MM.1S (cell line): ENCODE data around the gene MKLN1.

Source experiments
- DNase-seq: peaks from one replicate; pipeline ENCODE4 v3.0.0-alpha.2; 2015
- H2AFZ ChIP-seq: fragments of 300-600 bp; sonication (generic); 2 replicates; pipeline ENCODE4 v1.6.0; 2016; ENCODE audit warnings: antibody characterized with exemption, low read length
- H3F3A ChIP-seq: fragments of 300-600 bp; sonication (generic); 2 replicates; pipeline ENCODE4 v1.6.1; 2016; ENCODE audit warnings: mild to moderate bottlenecking, antibody characterized with exemption, low read length, moderate library complexity, mixed read lengths; ENCODE audit not compliant: insufficient read depth
- H3K27ac ChIP-seq: fragments of 300-600 bp; sonication (generic); 2 replicates; pipeline ENCODE4 v1.5.1; 2016; ENCODE audit warnings: mild to moderate bottlenecking, low read length
- H3K27me3 ChIP-seq: fragments of 300-600 bp; sonication (generic); replicated peaks from 2 replicates; pipeline ENCODE4 v1.6.0; 2016; ENCODE audit warnings: low read length; ENCODE audit not compliant: insufficient read depth
- H3K36me3 ChIP-seq: fragments of 300-600 bp; sonication (generic); replicated peaks from 2 replicates; pipeline ENCODE4 v1.6.1; 2016; ENCODE audit warnings: mild to moderate bottlenecking, low read length, mixed read lengths; ENCODE audit not compliant: insufficient read depth
- H3K4me1 ChIP-seq: fragments of 300-600 bp; sonication (generic); 2 replicates; pipeline ENCODE4 v1.6.1; 2016; ENCODE audit warnings: low read length, mixed read lengths
- H3K4me2 ChIP-seq: fragments of 300-600 bp; sonication (generic); 2 replicates; pipeline ENCODE4 v1.6.0; 2016; ENCODE audit warnings: low read depth, low read length
- H3K4me3 ChIP-seq: fragments of 300-600 bp; sonication (generic); 2 replicates; pipeline ENCODE4 v1.5.1; 2016; ENCODE audit warnings: low read length, mixed read lengths
- H3K79me2 ChIP-seq: fragments of 300-600 bp; sonication (generic); 2 replicates; pipeline ENCODE4 v1.6.1; 2016; ENCODE audit warnings: mixed run types, low read length, mixed read lengths
- H3K9ac ChIP-seq: fragments of 300-600 bp; sonication (generic); 2 replicates; pipeline ENCODE4 v1.6.1; 2016; ENCODE audit warnings: low read length, mixed read lengths
- H3K9me2 ChIP-seq: fragments of 300-600 bp; sonication (generic); replicated peaks from 2 replicates; pipeline ENCODE4 v1.6.1; 2016; ENCODE audit warnings: mild to moderate bottlenecking, low read length, mixed read lengths; ENCODE audit not compliant: insufficient read depth
- H3K9me3 ChIP-seq: fragments of 300-600 bp; sonication (generic); replicated peaks from 2 replicates; pipeline ENCODE4 v1.6.1; 2016; ENCODE audit warnings: mild to moderate bottlenecking, low read length, mixed read lengths; ENCODE audit not compliant: insufficient read depth
- H4K20me1 ChIP-seq: fragments of 300-600 bp; sonication (generic); 2 replicates; pipeline ENCODE4 v1.6.1; 2016; ENCODE audit warnings: mild to moderate bottlenecking, low read length, moderate library complexity, mixed read lengths; ENCODE audit not compliant: insufficient read depth
- CTCF ChIP-seq: fragments of 300-600 bp; sonication (generic); IDR thresholded peaks from 2 replicates; pipeline ENCODE4 v1.5.1; 2016; ENCODE audit warnings: antibody characterized with exemption, low read length, mixed read lengths
- EZH2 ChIP-seq: fragments of 300-600 bp; sonication (generic); optimal IDR thresholded peaks from 2 replicates; pipeline ENCODE3; 2017; ENCODE audit warnings: low read depth, mild to moderate bottlenecking, antibody characterized with exemption, low read length, mixed read lengths
- EZH2phosphoT487 ChIP-seq: fragments of 300-600 bp; sonication (generic); IDR thresholded peaks from 2 replicates; pipeline ENCODE4 v1.6.1; 2018; ENCODE audit warnings: antibody characterized with exemption, low read length

MKLN1 gene

GRCh38 chr7:131455001-131455400, 127.3 kb downstream of the MKLN1 start:
- no peaks in the 10 kb centered on the region for H3K9me3 ChIP-seq
- no peaks in the 10 kb centered on the region for H3F3A ChIP-seq
- H4K20me1 ChIP-seq, result no peaks in the 10 kb centered on the region
- no peaks in the 10 kb centered on the region for H3K79me2 ChIP-seq
- no peak overlapping the region for H3K4me3 ChIP-seq
- H2AFZ ChIP-seq, result no peak overlapping the region
- TF ChIP-seq EZH2phosphoT487 (no peak), EZH2 (no peak), CTCF (no peak)
- H3K27ac ChIP-seq, result no peak overlapping the region
- no peak for DNase-seq
- no peak overlapping the region for H3K4me2 ChIP-seq
- no peaks in the 10 kb centered on the region for H3K27me3 ChIP-seq
- 0 out of 2 replicates have a peak, but pooled peaks cover 6% of the 10 kb centered on the region for H3K4me1 ChIP-seq
- no peaks in the 10 kb centered on the region for H3K36me3 ChIP-seq
- H3K9me2 ChIP-seq, result no peaks in the 10 kb centered on the region
- no peak overlapping the region for H3K9ac ChIP-seq

GRCh38 chr7:131455546-131455945, 127.9 kb downstream of the MKLN1 start:
- no peak overlapping the region for H2AFZ ChIP-seq
- no peak overlapping the region for H3K27ac ChIP-seq
- H3K4me3 ChIP-seq, result no peak overlapping the region
- H3K27me3 ChIP-seq, result no peaks in the 10 kb centered on the region
- H3K9me3 ChIP-seq, result no peaks in the 10 kb centered on the region
- H3F3A ChIP-seq, result no peaks in the 10 kb centered on the region
- H3K9me2 ChIP-seq, result no peaks in the 10 kb centered on the region
- TF ChIP-seq CTCF (no peak), EZH2phosphoT487 (no peak), EZH2 (no peak)
- no peaks in the 10 kb centered on the region for H3K79me2 ChIP-seq
- DNase-seq, result no peak
- no peak overlapping the region for H3K9ac ChIP-seq
- H3K4me2 ChIP-seq, result no peak overlapping the region
- H4K20me1 ChIP-seq, result no peaks in the 10 kb centered on the region
- 0 out of 2 replicates have a peak, but pooled peaks cover 6% of the 10 kb centered on the region for H3K4me1 ChIP-seq
- H3K36me3 ChIP-seq, result no peaks in the 10 kb centered on the region

GRCh38 chr7:131456338-131456737, 128.7 kb downstream of the MKLN1 start:
- DNase-seq, result no peak
- H3K79me2 ChIP-seq, result no peaks in the 10 kb centered on the region
- H3K9me3 ChIP-seq, result no peaks in the 10 kb centered on the region
- no peaks in the 10 kb centered on the region for H3F3A ChIP-seq
- 0 out of 2 replicates have a peak, but pooled peaks cover 6% of the 10 kb centered on the region for H3K4me1 ChIP-seq
- H3K9ac ChIP-seq, result no peak overlapping the region
- no peak for TF ChIP-seq EZH2
- H3K4me3 ChIP-seq, result no peak overlapping the region
- no peaks in the 10 kb centered on the region for H4K20me1 ChIP-seq
- H2AFZ ChIP-seq, result no peak overlapping the region
- no peak overlapping the region for H3K4me2 ChIP-seq
- H3K27me3 ChIP-seq, result no peaks in the 10 kb centered on the region
- no peak overlapping the region for H3K27ac ChIP-seq
- H3K9me2 ChIP-seq, result no peaks in the 10 kb centered on the region
- no peaks in the 10 kb centered on the region for H3K36me3 ChIP-seq

GRCh38 chr7:131459256-131459655, 131.6 kb downstream of the MKLN1 start:
- TF ChIP-seq EZH2 (no peak), EZH2phosphoT487 (no peak), CTCF (no peak)
- Histone ChIP-seq H2AFZ (no peak overlapping the region), H3K27me3 (no peaks in the 10 kb centered on the region), H3K79me2 (no peaks in the 10 kb centered on the region), H3K4me2 (no peak overlapping the region), H3F3A (no peaks in the 10 kb centered on the region), H3K4me3 (no peak overlapping the region), H3K9ac (no peak overlapping the region), H3K27ac (no peak overlapping the region), H4K20me1 (no peaks in the 10 kb centered on the region), H3K9me3 (no peaks in the 10 kb centered on the region), H3K9me2 (no peaks in the 10 kb centered on the region), H3K4me1 (0 out of 2 replicates have a peak, but pooled peaks cover 6% of the 10 kb centered on the region), H3K36me3 (no peaks in the 10 kb centered on the region)
- DNase-seq, result no peak
